GM23338 (cell line): Measurements from ENCODE around the gene TAF4. TPM values are rescaled to one million over a fixed set of nuclear protein-coding genes. Genes with fewer than 3 reads are reported as not detected.

ENCODE experiments used
- ATAC-seq: fragments of 200-7000 bp; cut with Tn5 transposase; 3 replicates; pipeline ENCODE4 v1.9.1; 2020
- DNase-seq: peaks from one replicate; pipeline ENCODE4 v3.0.0-alpha.2; 2015; ENCODE audit warnings: low spot score
- H2AFZ ChIP-seq: fragments of 200-600 bp; sonication (generic); 2 replicates; pipeline ENCODE4 v1.8.0; 2016; ENCODE audit warnings: antibody characterized with exemption, mild to moderate bottlenecking, moderate library complexity
- H3F3A ChIP-seq: fragments of 200-600 bp; sonication (generic); replicated peaks from 2 replicates; pipeline ENCODE4 v1.8.0; 2017; ENCODE audit warnings: antibody characterized with exemption, mixed run types, low read depth
- H3K27ac ChIP-seq: fragments of 200-600 bp; sonication (generic); 2 replicates; pipeline ENCODE4 v1.6.1; 2016; ENCODE audit warnings: low read depth
- H3K27me3 ChIP-seq: fragments of 200-600 bp; sonication (generic); 2 replicates; pipeline ENCODE4 v1.8.0; 2016; ENCODE audit warnings: mild to moderate bottlenecking, mixed run types, moderate library complexity; ENCODE audit not compliant: insufficient read depth
- H3K36me3 ChIP-seq: fragments of 200-600 bp; sonication (generic); 2 replicates; pipeline ENCODE4 v1.8.0; 2016; ENCODE audit warnings: mild to moderate bottlenecking; ENCODE audit not compliant: insufficient read depth
- H3K4me1 ChIP-seq: fragments of 200-600 bp; sonication (generic); 2 replicates; pipeline ENCODE4 v1.8.0; 2016; ENCODE audit warnings: mild to moderate bottlenecking, moderate library complexity; ENCODE audit not compliant: insufficient read depth
- H3K4me2 ChIP-seq: fragments of 200-600 bp; sonication (generic); 2 replicates; pipeline ENCODE4 v1.7.1; 2017; ENCODE audit warnings: mixed run types
- H3K4me3 ChIP-seq: fragments of 200-600 bp; sonication (generic); 2 replicates; pipeline ENCODE4 v1.6.1; 2016; ENCODE audit warnings: mixed run types
- H3K79me2 ChIP-seq: fragments of 200-600 bp; sonication (generic); replicated peaks from 2 replicates; pipeline ENCODE4 v1.8.0; 2017; ENCODE audit warnings: mild to moderate bottlenecking; ENCODE audit not compliant: insufficient read depth
- H3K9me2 ChIP-seq: fragments of 200-600 bp; sonication (generic); 2 replicates; pipeline ENCODE4 v1.8.0; 2017; ENCODE audit not compliant: insufficient read depth
- H4K20me1 ChIP-seq: fragments of 200-600 bp; sonication (generic); replicated peaks from 2 replicates; pipeline ENCODE4 v1.8.0; 2017; ENCODE audit warnings: mild to moderate bottlenecking; ENCODE audit not compliant: insufficient read depth
- H3K27ac Mint-ChIP-seq: 2 replicates; pipeline ENCODE4 v1.8.0; 2020; ENCODE audit warnings: inconsistent platforms, mild to moderate bottlenecking, moderate library complexity, mixed read lengths
- H3K27me3 Mint-ChIP-seq: 3 replicates; pipeline ENCODE4 v1.8.0; 2022; ENCODE audit warnings: low read depth, mild to moderate bottlenecking, moderate library complexity, mixed read lengths, inconsistent platforms; ENCODE audit not compliant: insufficient read depth, poor library complexity
- H3K36me3 Mint-ChIP-seq: 3 replicates; pipeline ENCODE4 v1.8.0; 2021; ENCODE audit warnings: low read depth, mild to moderate bottlenecking, inconsistent platforms, moderate library complexity, mixed read lengths
- H3K4me1 Mint-ChIP-seq: 3 replicates; pipeline ENCODE4 v1.8.0; 2020; ENCODE audit warnings: mild to moderate bottlenecking, inconsistent platforms, mixed read lengths
- H3K4me3 Mint-ChIP-seq: 3 replicates; pipeline ENCODE4 v1.8.0; 2021; ENCODE audit warnings: moderate library complexity, mild to moderate bottlenecking, inconsistent platforms, mixed read lengths
- H3K9me3 Mint-ChIP-seq: 3 replicates; pipeline ENCODE4 v1.8.0; 2020; ENCODE audit warnings: moderate library complexity, mild to moderate bottlenecking, inconsistent platforms, mixed read lengths
- JUNB ChIP-seq: IDR thresholded peaks from one replicate; pipeline ENCODE4 v1.6.1; 2016; ENCODE audit warnings: antibody characterized with exemption; ENCODE audit not compliant: unreplicated experiment
- NANOG ChIP-seq: IDR thresholded peaks from 2 replicates; pipeline ENCODE4 v1.6.1; 2016; ENCODE audit warnings: antibody characterized with exemption, borderline replicate concordance
- POLR2AphosphoS5 ChIP-seq: IDR thresholded peaks from 2 replicates; pipeline ENCODE4 v1.6.1; 2016; ENCODE audit warnings: antibody characterized with exemption, low read depth
- STAT1 ChIP-seq: IDR thresholded peaks from one replicate; pipeline ENCODE4 v1.6.1; 2016; ENCODE audit warnings: antibody characterized with exemption; ENCODE audit not compliant: unreplicated experiment
- ZNF114 ChIP-seq: fragments of 250-450 bp; sonication (Bioruptor Pico); IDR thresholded peaks from 2 replicates; pipeline ENCODE4 v1.5.0; 2020; ENCODE audit warnings: mild to moderate bottlenecking, moderate library complexity
- ZNF331 ChIP-seq: fragments of 250-450 bp; sonication (Bioruptor Pico); IDR thresholded peaks from 2 replicates; pipeline ENCODE4 v1.5.0; 2020; ENCODE audit warnings: low read depth, mild to moderate bottlenecking, moderate library complexity
- polyA plus RNA-seq: library from polyadenylated mRNA; unstranded; fragments of >200 nt; fragmentation: Nextera tagmentation; extraction: Ambion mirVana; gene quantifications from 2 replicates; pipeline ENCODE4 v1.2.1, GENCODE V29; 2016
- total RNA-seq: library from RNA; depleted of rRNA; stranded (reverse); fragments of >200 nt; shearing (Covaris generic); gene quantifications from 2 replicates; pipeline ENCODE4 v1.2.3, GENCODE V29; 2014
- TF ChIP-seq, protein P1 (sequence below): IDR thresholded peaks from one replicate; pipeline ENCODE4 v1.6.1; 2018; ENCODE audit warnings: antibody characterized with exemption; ENCODE audit not compliant: unreplicated experiment
- TF ChIP-seq, protein P2 (sequence below), 2 experiments: fragments of 200-600 bp in 1 of 2; sonication (generic) in 1 of 2; conservative IDR thresholded peaks; 2 replicates each; pipeline versions ENCODE4 v1.5.1 to v1.6.1; 2016 to 2017; ENCODE audit warnings: antibody characterized with exemption in 2 of 2, low read depth in 2 of 2, mild to moderate bottlenecking in 2 of 2, moderate library complexity in 1 of 2
- TF ChIP-seq, protein P3 (sequence below): IDR thresholded peaks from 2 replicates; pipeline ENCODE4 v1.6.1; 2016; ENCODE audit warnings: antibody characterized with exemption

TAF4 gene
- total and polyA plus RNA-seq, 2 experiments from 2014 or later: 7.2 to 60.0 TPM

DNA sequence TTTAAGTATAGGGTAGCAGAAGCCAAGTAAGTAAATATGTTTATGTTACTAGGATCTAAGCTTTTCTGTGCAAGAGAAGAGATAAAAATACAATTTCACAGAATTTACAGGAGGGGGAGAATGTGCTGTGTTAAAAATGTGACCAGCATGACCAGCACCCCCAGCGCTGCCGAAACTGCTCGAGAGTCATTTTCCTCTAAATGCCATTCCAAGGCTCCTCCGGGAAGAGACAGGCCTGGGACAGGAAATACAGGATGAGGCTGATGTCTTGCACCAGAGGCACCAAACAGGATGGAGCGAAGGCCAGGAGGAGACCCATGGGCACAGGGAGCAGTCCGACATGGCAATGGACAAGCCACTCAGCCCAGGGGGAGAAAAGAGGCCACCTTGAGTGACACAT is 21.1 kb downstream of the TAF4 start:
- H3K9me2 ChIP-seq: no peaks in the 10 kb centered on the region
- H3K4me1 ChIP-seq: peaks cover 26% of the 10 kb centered on the region
- no peak overlapping the region for H3K4me3 Mint-ChIP-seq
- ATAC-seq (peak; percentile 8; the same call in 1 of the 3 replicates), DNase-seq (no peak)
- H3K27ac ChIP-seq: no peak overlapping the region
- no peaks in the 10 kb centered on the region for H3K9me3 Mint-ChIP-seq
- H3K36me3 ChIP-seq: no peaks in the 10 kb centered on the region
- peaks cover 70% of the 10 kb centered on the region for H4K20me1 ChIP-seq
- peaks cover 9% of the 10 kb centered on the region for H3K27me3 Mint-ChIP-seq
- H3F3A ChIP-seq: no peaks in the 10 kb centered on the region
- H3K27me3 ChIP-seq: no peaks in the 10 kb centered on the region
- H3K27ac Mint-ChIP-seq: peak overlapping the region; percentile 82
- peaks cover 56% of the 10 kb centered on the region for H3K4me1 Mint-ChIP-seq
- no peak overlapping the region for H3K4me3 ChIP-seq
- H3K4me2 ChIP-seq: no peak overlapping the region; the same call in 1 of the 2 replicates
- TF ChIP-seq, protein P1, sequence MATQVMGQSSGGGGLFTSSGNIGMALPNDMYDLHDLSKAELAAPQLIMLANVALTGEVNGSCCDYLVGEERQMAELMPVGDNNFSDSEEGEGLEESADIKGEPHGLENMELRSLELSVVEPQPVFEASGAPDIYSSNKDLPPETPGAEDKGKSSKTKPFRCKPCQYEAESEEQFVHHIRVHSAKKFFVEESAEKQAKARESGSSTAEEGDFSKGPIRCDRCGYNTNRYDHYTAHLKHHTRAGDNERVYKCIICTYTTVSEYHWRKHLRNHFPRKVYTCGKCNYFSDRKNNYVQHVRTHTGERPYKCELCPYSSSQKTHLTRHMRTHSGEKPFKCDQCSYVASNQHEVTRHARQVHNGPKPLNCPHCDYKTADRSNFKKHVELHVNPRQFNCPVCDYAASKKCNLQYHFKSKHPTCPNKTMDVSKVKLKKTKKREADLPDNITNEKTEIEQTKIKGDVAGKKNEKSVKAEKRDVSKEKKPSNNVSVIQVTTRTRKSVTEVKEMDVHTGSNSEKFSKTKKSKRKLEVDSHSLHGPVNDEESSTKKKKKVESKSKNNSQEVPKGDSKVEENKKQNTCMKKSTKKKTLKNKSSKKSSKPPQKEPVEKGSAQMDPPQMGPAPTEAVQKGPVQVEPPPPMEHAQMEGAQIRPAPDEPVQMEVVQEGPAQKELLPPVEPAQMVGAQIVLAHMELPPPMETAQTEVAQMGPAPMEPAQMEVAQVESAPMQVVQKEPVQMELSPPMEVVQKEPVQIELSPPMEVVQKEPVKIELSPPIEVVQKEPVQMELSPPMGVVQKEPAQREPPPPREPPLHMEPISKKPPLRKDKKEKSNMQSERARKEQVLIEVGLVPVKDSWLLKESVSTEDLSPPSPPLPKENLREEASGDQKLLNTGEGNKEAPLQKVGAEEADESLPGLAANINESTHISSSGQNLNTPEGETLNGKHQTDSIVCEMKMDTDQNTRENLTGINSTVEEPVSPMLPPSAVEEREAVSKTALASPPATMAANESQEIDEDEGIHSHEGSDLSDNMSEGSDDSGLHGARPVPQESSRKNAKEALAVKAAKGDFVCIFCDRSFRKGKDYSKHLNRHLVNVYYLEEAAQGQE: no peak
- no peak for TF ChIP-seq POLR2AphosphoS5
- no peak for TF ChIP-seq NANOG
- TF ChIP-seq, protein P2, sequence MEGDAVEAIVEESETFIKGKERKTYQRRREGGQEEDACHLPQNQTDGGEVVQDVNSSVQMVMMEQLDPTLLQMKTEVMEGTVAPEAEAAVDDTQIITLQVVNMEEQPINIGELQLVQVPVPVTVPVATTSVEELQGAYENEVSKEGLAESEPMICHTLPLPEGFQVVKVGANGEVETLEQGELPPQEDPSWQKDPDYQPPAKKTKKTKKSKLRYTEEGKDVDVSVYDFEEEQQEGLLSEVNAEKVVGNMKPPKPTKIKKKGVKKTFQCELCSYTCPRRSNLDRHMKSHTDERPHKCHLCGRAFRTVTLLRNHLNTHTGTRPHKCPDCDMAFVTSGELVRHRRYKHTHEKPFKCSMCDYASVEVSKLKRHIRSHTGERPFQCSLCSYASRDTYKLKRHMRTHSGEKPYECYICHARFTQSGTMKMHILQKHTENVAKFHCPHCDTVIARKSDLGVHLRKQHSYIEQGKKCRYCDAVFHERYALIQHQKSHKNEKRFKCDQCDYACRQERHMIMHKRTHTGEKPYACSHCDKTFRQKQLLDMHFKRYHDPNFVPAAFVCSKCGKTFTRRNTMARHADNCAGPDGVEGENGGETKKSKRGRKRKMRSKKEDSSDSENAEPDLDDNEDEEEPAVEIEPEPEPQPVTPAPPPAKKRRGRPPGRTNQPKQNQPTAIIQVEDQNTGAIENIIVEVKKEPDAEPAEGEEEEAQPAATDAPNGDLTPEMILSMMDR (conservative IDR thresholded peaks at IDR 0.05; ENCODE audit: low read depth in 2 of 2): no peak
- TF ChIP-seq STAT1: no peak
- H3K36me3 Mint-ChIP-seq: no peaks in the 10 kb centered on the region
- H2AFZ ChIP-seq: no peak overlapping the region
- H3K79me2 ChIP-seq: peaks cover 100% of the 10 kb centered on the region

DNA sequence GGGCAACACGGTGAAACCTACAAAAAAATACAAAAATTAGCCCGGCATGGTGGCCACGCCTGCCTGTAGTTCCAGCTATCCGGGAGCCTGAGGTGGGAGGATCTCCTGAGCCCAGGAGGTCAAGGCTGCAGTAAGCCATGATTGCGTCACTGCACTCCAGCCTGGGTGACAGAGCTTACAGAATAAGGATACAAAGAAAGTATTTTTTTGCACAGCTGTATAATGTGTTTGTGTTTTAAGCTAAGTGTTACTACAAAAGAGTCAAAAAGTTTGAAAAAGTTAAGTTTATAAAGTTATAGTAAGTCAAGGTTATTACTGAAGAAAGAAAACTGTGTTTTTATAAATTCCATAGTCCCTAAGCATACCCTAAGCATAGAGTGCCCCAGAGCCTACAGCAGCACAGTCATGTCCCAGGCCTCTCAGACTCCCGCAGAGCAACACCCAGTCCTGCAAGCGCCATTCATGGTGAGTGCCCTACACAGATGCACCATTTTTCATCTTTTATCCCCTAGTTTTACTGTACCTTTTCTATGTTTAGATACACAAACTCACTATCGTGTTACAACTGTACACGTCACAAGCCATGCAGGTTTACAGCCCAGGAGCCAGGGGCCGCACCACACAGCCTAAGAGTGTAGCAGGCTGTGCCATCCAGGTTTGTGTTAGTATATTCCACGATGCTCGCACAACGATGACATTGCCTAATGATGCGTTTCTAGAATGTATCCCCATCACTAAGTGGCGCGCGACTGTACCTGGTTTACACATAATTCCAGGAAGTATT is 22.4 kb downstream of the TAF4 start:
- H3K27me3 Mint-ChIP-seq: peaks cover 9% of the 10 kb centered on the region
- H3K4me1 ChIP-seq: peaks cover 26% of the 10 kb centered on the region
- H3K4me1 Mint-ChIP-seq: peaks cover 57% of the 10 kb centered on the region
- TF ChIP-seq ZNF114 (CRISPR knock-in tag) (no peak), JUNB (no peak), NANOG (no peak), POLR2AphosphoS5 (no peak), ZNF331 (CRISPR knock-in tag) (no peak)
- TF ChIP-seq, protein P3, sequence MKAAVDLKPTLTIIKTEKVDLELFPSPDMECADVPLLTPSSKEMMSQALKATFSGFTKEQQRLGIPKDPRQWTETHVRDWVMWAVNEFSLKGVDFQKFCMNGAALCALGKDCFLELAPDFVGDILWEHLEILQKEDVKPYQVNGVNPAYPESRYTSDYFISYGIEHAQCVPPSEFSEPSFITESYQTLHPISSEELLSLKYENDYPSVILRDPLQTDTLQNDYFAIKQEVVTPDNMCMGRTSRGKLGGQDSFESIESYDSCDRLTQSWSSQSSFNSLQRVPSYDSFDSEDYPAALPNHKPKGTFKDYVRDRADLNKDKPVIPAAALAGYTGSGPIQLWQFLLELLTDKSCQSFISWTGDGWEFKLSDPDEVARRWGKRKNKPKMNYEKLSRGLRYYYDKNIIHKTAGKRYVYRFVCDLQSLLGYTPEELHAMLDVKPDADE: no peak
- TF ChIP-seq, protein P2 (conservative IDR thresholded peaks at IDR 0.05; ENCODE audit: low read depth in 2 of 2): no peak
- DNase-seq: no peak
- peaks cover 74% of the 10 kb centered on the region for H4K20me1 ChIP-seq
- no peak overlapping the region for H3K27ac Mint-ChIP-seq
- no peaks in the 10 kb centered on the region for H3K36me3 ChIP-seq
- no peaks in the 10 kb centered on the region for H3K9me2 ChIP-seq
- no peak overlapping the region for H3K4me3 ChIP-seq
- no peaks in the 10 kb centered on the region for H3F3A ChIP-seq
- H2AFZ ChIP-seq: no peak overlapping the region
- no peak overlapping the region for H3K4me3 Mint-ChIP-seq
- no peaks in the 10 kb centered on the region for H3K27me3 ChIP-seq
- no peaks in the 10 kb centered on the region for H3K9me3 Mint-ChIP-seq
- H3K36me3 Mint-ChIP-seq: no peaks in the 10 kb centered on the region
- no peak for ATAC-seq
- H3K27ac ChIP-seq: peak overlapping the region; percentile 72
- no peak overlapping the region for H3K4me2 ChIP-seq
- H3K79me2 ChIP-seq: peaks cover 100% of the 10 kb centered on the region
